ENCODE results near the gene RABL2A.
"Not testable (repeated sequence)": the region's sequence is repeated elsewhere in the genome, so short reads cannot be mapped to it uniquely, and the experiment has no call there.

Gene RABL2A

DNA sequence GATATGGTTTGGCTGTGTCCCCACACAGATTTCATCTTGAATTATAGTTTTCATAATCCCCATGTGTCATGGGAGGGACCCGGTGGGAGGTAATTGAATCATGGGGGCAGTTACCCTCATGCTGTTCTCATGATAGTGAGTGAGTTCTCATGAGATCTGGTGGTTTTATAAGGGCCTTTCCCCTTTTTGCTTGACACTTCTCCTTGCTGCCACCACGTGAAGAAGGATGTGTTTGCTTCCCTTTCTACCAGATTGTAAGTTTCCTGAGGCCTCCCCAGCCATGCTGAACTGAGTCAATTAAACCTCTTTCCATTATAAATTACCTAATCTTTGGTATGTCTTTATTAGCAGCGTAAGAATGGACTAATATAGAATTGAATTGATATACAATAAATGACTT, 63.8 kb downstream of the RABL2A start:
- DNase-seq = not testable (repeated sequence)
